AG08395 (cell line): ENCODE data around the gene CHD1L.
A peak's percentile ranks its signal among the peaks of the same experiment; 100 is the strongest.
"Not testable (repeated sequence)": the region's sequence is repeated elsewhere in the genome, so short reads cannot be mapped to it uniquely, and the experiment has no call there.

ENCODE experiments used
- DNase-seq: peaks from one replicate; pipeline ENCODE4 v3.0.0; 2012; ENCODE audit warnings: mixed read lengths, low spot score

Gene CHD1L

DNA sequence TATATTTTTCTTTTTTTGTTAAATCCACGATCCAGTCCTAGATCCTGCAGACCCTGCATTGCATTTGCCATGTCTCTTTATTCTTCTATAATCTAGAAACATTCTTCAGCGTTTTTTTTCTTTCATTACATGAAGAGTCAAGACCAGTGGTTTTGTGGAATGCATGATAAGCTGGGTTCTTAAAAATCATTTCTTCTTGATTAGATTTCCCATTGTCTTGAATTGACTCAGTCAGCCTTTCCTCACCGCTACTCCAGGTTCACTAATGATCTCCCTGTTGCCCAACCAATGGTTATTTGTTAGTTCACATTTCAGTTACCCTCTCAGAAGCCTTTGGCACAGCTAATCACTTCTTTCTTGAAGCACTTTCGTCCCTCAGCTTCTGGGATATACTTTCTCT lies 25.2 kb downstream of the CHD1L start:
- DNase-seq = no peak

DNA sequence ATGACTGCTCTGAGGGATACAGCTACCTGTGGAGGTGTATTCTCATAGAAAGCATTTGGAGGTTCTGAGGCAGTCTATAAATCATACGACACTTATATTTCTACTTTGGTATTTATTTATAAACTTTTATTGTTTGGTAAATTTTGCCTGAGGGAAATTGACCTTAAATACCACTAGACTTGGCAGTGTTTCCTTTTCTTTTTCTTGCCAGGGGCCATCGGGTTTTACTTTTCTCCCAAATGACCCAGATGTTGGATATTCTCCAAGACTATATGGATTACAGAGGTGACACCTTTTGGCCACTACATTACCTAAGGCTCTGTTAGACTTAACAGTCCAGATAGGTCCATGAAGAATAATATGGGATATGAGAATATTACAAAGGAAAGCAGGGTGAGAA lies 28.2 kb downstream of the CHD1L start:
- DNase-seq = no peak

DNA sequence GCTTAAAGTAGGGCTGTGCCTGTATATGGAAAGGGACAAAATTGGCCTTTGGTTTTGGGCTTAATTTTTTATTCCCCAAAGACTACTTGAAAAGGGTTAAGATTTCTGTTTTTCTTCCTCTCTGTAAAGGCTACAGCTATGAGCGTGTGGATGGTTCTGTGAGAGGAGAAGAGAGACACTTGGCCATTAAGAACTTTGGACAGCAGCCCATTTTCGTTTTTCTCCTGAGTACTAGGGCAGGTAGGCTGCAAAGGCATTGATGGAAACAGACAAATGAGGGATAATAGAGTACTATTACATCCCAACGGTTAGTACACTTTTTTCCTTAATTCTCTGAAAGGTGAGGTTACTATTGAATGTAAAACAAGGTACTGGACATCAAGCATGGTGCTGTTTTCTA lies 29.6 kb downstream of the CHD1L start:
- no peak for DNase-seq

DNA sequence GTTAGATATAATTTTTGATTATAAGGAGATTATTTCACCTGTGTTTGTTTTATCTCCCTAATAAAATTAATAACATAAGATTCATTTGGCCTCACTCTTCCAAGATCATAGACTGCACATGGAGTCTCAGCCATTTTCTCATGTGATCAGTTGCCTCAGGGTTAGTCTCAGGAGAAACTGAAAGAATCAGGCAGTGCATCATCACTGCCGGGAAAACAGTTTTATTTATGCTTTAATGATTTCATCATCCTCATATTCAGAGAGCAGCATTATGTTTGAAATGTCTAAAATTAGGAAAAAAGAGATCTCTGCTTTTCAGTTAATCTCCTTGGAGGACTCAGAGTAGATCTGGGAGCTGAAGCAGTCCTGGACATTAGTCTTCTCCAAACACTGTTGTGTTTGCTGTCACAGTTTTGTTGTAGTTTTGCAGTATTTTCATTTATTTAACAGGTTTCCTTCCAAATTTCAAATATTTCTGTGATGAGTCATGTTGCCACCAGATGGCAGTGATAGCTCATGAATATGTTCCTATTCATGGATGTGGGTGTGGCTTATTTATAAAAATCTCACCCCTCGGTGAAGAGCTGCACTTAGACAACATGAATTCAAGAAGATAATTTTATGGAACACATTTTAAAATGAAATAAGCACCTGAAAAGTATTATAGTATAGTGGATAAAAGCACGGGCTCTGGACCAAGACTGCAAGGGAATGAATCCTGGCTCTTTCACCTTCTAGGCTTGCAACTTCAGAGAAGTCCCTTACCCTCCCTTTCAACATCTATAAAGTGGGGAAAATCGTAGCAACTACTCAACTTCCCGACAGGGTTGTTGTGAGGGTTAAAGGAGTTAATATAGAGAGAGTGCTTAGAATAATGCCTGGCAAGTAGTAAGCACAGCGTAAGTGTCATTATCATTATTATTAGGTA lies 31.2 kb downstream of the CHD1L start:
- DNase-seq = peak; percentile 89

DNA sequence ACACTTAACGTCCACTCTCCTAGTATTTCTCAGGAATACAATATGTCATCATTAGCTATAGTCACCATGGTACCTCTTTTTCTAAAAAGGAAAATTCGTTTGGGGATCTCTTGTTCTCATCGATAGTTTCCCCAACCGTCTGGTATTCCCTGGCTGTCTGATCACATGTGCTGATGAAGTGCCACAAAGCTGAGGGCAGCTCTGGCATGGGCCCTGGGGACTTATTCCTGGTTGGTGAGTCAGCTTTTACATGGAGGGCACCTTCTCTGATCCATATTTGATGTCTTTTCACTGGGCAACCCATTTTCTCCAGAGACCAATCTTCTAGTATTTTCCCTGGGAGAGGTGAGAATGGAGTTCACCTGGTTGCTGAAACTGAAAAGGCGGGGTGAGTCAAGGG lies 39.5 kb downstream of the CHD1L start:
- no peak for DNase-seq

DNA sequence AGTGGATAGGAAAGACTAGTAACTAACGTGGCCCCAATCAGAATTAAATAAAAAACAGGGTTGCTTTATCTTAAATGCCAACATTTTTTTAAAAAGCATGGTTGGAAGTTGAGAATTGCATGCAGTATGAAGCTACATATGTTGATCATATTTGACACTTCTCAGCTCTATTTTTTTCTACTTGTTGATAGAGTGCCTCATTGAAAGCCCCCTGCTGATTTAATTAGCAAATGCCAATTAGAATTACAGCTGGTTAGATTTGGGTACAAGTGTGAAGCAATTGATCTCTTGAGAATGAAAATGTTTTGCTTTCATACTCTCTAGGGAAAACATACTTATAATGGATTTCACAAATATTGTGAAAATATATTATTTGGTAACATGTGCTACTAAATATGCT lies 40.5 kb downstream of the CHD1L start:
- DNase-seq = no peak

DNA sequence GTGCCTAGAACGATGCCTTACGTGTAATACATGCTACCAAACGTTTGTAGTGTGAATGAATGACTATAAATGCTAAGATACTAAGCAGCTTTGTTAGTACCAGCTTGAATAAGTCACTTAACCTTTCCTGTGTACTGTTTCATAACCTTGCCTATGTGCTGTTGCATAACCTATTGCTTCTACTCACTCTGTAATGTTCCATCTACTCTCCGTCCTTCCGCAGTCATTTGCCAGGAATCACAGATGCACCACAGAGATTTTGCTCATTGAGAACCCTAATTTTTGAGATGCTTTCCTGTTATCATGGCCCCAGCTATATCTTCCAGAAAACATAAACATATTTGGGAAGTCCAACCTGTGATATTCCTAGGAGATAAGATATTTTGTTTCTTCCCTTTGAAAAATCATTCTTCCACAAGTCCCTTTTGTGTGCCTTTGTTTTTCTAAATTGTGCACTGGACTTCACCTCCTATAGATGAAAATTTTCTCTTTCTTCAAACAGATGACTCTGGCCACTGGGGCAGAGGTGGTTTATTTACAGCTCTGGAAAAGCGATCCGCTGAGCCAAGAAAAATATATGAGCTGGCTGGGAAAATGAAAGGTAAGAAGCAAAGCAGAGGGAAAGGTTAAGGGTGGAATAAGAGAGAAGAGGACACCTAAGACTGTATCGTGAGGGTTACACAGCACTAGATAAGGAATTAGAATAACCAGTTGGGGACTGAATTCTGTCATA lies 44.8 kb downstream of the CHD1L start:
- DNase-seq = no peak

DNA sequence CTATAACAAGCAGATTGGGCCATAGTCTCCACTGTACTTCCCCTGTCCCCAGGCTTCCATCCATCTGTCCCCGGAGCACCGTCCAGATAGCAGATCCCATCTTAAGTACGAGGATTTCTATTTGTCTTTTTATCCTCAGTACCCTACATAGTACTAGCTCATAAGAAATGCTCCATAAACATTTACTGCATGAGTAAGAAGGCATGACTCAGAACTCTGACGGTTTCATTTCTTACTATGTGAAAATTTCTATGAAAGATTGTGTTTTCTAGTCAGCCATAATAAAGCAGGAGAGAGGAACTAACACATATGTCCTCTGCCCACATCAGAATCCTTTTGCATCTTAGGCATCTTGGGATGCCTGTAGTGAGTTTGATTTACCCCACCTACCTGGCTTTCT lies 49.5 kb downstream of the CHD1L start:
- DNase-seq = peak; percentile 53

DNA sequence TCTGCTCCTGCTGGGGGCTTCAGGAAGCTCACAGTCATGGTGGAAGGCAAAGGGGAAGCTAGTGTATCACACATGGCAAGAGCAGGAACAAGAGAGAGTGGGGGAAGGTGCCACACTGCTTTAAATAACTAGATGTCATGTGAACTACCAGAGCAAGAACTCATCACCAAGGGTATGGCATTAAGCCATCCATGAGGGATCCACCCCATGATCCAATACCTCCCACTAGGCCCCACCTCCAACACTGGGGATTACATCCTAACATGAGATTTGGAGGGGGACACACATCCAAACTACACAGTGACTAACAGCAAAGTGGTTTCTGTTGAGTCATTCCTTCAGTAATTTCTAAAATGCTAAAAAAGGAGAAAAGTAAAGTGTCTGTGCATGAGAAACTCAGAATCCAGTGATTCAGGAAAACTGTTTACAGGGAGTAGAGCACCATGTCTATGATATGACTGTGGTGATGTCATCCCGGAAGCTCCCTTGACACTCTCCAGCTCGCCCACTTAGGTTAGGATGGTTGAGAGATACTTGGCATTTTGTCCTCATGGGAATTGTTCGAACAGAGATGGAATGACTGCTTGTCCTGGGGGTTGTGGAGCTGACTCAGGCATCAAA lies 50.3 kb downstream of the CHD1L start:
- DNase-seq = peak; percentile 73

DNA sequence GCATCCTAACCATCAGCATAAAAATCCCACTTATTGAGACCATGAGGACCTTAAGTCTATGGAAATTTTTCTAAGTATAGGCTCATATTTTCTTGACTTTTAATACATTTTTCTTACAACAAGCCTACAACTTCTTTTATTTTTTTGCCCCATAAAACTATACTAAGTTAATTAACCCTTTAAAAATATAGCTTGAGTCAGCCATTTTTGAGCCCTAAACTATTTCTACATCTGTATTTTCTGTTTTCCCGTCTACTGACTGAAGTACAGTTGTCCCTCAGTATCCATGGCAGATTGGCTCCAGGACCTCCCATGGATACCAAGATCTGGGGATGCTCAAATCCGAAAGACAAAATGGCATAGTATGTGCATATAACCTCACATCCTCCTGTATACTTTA lies 55.0 kb downstream of the CHD1L start:
- DNase-seq = no peak

DNA sequence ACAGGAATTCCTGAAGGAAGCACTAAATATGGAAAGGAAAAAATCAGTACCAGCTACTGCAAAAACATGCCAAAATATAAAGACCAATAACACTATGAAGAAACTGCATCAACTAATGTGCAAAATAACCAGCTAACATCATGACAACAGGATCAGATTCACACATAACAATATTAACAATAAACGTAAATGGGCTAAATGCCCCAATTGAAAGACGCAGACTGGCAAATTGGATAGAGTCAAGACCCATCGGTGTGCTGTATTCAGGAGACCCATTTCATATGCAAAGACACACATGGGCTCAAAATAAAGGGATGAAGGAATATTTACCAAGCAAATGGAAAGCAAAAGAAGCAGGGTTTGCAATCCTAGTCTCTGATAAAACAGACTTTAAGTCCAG lies 63.3 kb downstream of the CHD1L start:
- DNase-seq = not testable (repeated sequence)

DNA sequence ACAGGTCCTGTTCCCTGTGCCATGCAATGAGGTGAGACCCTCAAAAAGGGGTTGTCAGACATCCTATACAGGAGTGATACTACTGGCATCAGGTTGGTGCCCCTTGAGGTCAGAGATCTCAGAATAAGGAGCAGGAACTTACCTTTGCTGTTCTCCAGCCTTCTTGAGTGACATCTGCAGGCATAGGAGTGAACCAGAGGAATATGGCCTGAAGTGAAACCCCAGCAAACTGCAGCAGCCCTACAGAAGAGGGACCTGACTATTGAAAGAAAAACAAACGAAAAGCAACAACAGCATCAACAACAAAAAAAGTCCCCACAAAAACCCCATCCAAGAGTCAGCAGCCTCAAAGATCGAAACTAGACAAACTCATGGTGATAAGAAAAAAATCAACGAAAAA lies 74.5 kb downstream of the CHD1L start:
- no peak for DNase-seq

DNA sequence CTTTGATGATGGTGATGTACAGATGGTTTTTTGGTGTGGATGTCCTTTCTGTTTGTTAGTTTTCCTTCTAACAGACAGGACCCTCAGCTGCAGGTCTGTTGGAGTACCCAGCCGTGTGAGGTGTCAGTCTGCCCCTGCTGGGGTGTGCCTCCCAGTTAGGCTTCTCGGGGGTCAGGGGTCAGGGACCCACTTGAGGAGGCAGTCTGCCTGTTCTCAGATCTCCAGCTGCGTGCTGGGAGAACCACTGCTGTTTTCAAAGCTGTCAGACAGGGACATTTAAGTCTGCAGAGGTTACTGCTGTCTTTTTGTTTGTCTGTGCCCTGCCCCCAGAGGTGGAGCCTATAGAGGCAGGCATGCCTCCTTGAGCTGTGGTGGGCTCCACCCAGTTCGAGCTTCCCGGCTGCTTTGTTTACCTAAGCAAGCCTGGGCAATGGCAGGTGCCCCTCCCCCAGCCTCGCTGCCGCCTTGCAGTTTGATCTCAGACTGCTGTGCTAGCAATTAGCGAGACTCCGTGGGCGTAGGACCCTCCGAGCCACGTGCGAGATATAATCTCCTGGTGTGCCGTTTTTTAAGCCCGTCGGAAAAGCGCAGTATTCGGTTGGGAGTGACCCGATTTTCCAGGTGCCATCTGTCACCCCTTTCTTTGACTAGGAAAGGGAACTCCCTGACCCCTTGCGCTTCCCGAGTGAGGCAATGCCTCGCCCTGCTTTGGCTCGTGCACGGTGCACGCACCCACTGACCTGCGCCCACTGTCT lies 84.6 kb downstream of the CHD1L start:
- DNase-seq = not testable (repeated sequence)

DNA sequence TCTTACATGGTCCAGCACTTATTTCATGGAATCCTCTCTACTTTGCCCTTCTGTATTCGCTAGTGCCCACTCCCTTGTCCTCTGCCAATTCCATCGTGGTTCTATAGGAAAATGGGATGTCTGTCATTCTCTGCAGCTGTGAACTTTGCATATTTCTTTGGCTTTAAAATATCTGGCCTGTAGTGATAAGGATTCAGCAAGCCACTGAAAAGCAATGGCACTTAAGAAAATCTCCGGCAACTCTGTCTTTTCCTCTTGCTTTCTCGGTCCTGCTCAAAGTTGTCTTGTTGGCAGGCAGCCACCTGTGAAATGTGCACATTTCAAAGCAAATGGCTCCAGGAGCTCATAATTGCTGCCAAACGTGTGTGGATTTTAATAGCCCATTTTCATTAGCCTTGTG lies 91.8 kb downstream of the CHD1L start:
- no peak for DNase-seq

DNA sequence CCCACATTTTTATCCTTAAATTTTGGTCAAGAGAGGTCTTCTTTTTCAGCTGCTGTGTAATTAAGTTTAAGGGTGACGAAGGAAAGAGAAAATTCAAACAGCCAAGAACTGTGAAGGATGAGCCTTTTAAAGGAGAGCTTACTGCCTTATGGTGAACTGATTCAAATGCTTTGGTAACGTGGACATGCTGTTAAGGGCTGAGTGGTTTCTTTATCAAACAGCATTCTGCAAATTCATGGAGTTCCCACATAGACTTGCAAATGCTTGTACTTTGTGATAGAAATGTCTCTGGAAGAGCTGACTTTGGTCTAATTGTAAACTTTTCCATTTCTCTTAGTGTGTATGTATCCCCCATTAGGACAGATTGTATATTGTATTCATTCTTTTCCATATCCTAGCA lies 93.8 kb downstream of the CHD1L start:
- no peak for DNase-seq

DNA sequence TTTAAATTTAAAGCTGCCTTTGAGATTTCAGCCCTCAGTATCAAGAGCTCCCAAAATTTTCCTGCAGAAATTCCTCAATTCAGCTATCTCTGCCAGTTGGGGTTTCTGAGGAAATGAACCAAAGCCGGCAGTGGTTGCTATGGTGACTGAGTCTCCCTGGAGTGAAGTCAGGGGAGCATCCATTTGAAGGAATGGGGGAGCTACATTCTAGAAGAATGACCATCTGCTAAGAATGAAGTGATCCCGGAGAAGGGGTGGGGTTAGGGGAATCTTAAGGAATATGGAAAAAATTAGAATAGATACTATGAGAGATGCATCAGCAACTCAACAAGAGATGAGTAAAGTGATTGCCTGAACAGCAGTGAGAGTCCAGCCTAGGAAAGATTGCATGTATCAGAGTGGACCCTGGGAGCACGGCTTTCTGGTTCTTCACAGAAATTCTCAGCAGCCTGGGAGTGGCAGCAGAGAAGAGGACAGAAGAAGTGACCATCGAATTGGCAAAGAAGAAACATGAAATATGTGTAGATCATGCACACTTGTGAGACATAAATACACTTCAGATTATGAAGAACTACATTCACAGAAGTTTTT lies 94.7 kb downstream of the CHD1L start:
- no peak for DNase-seq

DNA sequence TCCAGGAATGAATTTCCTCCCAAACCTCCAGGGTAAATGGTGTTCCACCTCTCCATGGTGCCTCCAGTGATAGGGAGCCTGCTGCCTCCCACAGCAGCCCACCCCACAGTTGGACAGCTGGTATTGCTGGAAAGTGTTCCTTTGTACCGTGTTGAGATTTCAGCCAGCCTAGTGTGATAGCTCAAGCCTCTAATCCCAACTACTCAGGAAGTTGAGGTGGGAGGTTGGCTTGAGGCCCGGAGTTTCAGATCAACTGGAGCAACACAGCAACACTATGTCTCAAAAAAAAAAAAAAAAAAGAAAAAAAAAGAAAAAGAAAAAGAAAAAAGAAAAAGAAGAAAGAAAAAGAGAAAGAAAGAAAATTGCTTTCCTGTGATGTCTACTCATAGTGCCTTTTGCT lies 96.1 kb downstream of the CHD1L start:
- no peak for DNase-seq

DNA sequence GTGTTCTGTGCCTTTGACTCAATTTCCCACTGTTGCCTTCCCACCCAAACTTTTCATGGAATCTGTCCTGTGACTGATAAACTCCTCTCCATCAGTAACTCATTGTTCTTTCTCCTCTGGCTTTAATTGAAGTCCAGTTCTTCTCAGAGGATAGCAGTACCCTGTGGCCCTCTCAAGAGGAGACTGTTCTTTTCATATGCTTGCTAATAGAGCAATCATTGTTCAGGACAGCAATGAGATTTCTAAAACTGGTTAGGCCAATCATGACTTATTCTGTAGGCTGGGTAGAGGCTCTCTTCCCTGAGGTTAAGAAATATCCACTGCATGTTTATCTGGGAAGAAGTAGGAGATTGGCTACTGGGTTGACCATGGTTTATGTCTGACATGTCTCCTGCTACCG lies 98.8 kb downstream of the CHD1L start:
- no peak for DNase-seq
